ENCODE data around the gene KIF26A.

Gene KIF26A

GRCh38 chr14:104229534-104230055 is 91.2 kb downstream of the KIF26A start:
- H3K4me2 ChIP-seq (ENCODE audit: low read length): no peak overlapping the region
- H3K4me1 ChIP-seq (ENCODE audit: low read length): no peaks in the 10 kb centered on the region
- H3K79me2 ChIP-seq (ENCODE audit: low read length): no peaks in the 10 kb centered on the region
- H3K36me3 ChIP-seq (replicated peaks; ENCODE audit: low read depth, low read length): no peaks in the 10 kb centered on the region
- H3K9ac ChIP-seq (ENCODE audit: low read length): no peak overlapping the region
- no peak overlapping the region for H3K4me3 ChIP-seq (ENCODE audit: low read length)
- no peak for TF ChIP-seq CTCF (IDR thresholded peaks at IDR 0.05; ENCODE audit: low read depth, low read length)
- no peak for TF ChIP-seq EZH2phosphoT487 (IDR thresholded peaks at IDR 0.05; ENCODE audit: low read depth)
- H3K9me3 ChIP-seq (ENCODE audit: insufficient read depth, low read length): no peaks in the 10 kb centered on the region
- no peaks in the 10 kb centered on the region for H3K27me3 ChIP-seq (ENCODE audit: low read depth, low read length)
- H3K27ac ChIP-seq (ENCODE audit: low read length): no peak overlapping the region
- no peaks in the 10 kb centered on the region for H4K20me1 ChIP-seq (ENCODE audit: insufficient read depth, low read length)
- H2AFZ ChIP-seq (ENCODE audit: low read depth, low read length): no peak overlapping the region

GRCh38 chr14:104230119-104230815 is 91.9 kb downstream of the KIF26A start:
- Histone ChIP-seq H3K36me3 (replicated peaks; ENCODE audit: low read depth, low read length) (no peaks in the 10 kb centered on the region), H3K9me3 (ENCODE audit: insufficient read depth, low read length) (no peaks in the 10 kb centered on the region), H3K27me3 (ENCODE audit: low read depth, low read length) (no peaks in the 10 kb centered on the region), H3K27ac (ENCODE audit: low read length) (no peak overlapping the region), H3K4me2 (ENCODE audit: low read length) (no peak overlapping the region), H3K4me3 (ENCODE audit: low read length) (no peak overlapping the region), H3K4me1 (ENCODE audit: low read length) (no peaks in the 10 kb centered on the region), H3K79me2 (ENCODE audit: low read length) (no peaks in the 10 kb centered on the region), H2AFZ (ENCODE audit: low read depth, low read length) (no peak overlapping the region), H3K9ac (ENCODE audit: low read length) (no peak overlapping the region), H4K20me1 (ENCODE audit: insufficient read depth, low read length) (no peaks in the 10 kb centered on the region)
- no peak for TF ChIP-seq EZH2phosphoT487 (IDR thresholded peaks at IDR 0.05; ENCODE audit: low read depth)
- no peak for TF ChIP-seq CTCF (IDR thresholded peaks at IDR 0.05; ENCODE audit: low read depth, low read length)

All from OCI-LY3 (cell line).